Measurements from ENCODE around the gene PTPRN2. TPM values are rescaled to one million over a fixed set of nuclear protein-coding genes. Genes with fewer than 3 reads are reported as not detected.

Gene PTPRN2
- total and polyA plus RNA-seq, 2 of the 13 experiments (the other 11 are each of a cell fraction or from before 2014, with no cell fraction given), result 2.5 to 24.2 TPM

GRCh38 chr7:157513682-157514081, 1073.9 kb downstream of the PTPRN2 start (continued):
- TF ChIP-seq RNF219 (CRISPR knock-in tag; IDR thresholded peaks at IDR 0.05), result no peak
- no peak for TF ChIP-seq DNMT1 (CRISPR knock-in tag; IDR thresholded peaks at IDR 0.05)
- TF ChIP-seq KAT2B (IDR thresholded peaks at IDR 0.05; ENCODE audit: borderline replicate concordance, low read depth, low read length), result no peak
- no peak for TF ChIP-seq IKZF4 (CRISPR knock-in tag; IDR thresholded peaks at IDR 0.05; ENCODE audit: borderline replicate concordance, low read depth, not compliant biosample characterization)
- TF ChIP-seq, protein P1, sequence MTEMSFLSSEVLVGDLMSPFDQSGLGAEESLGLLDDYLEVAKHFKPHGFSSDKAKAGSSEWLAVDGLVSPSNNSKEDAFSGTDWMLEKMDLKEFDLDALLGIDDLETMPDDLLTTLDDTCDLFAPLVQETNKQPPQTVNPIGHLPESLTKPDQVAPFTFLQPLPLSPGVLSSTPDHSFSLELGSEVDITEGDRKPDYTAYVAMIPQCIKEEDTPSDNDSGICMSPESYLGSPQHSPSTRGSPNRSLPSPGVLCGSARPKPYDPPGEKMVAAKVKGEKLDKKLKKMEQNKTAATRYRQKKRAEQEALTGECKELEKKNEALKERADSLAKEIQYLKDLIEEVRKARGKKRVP (CRISPR knock-in tag; IDR thresholded peaks at IDR 0.05), result no peak
- TF ChIP-seq ATF6 (CRISPR knock-in tag; conservative IDR thresholded peaks at IDR 0.05), result no peak
- TF ChIP-seq ZNF326 (CRISPR knock-in tag; IDR thresholded peaks at IDR 0.05; ENCODE audit: borderline replicate concordance), result no peak
- TF ChIP-seq, protein P2, sequence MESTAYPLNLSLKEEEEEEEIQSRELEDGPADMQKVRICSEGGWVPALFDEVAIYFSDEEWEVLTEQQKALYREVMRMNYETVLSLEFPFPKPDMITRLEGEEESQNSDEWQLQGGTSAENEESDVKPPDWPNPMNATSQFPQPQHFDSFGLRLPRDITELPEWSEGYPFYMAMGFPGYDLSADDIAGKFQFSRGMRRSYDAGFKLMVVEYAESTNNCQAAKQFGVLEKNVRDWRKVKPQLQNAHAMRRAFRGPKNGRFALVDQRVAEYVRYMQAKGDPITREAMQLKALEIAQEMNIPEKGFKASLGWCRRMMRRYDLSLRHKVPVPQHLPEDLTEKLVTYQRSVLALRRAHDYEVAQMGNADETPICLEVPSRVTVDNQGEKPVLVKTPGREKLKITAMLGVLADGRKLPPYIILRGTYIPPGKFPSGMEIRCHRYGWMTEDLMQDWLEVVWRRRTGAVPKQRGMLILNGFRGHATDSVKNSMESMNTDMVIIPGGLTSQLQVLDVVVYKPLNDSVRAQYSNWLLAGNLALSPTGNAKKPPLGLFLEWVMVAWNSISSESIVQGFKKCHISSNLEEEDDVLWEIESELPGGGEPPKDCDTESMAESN (CRISPR knock-in tag; conservative IDR thresholded peaks at IDR 0.05), result no peak
- TF ChIP-seq ZNF772 (CRISPR knock-in tag; IDR thresholded peaks at IDR 0.05), result no peak
